HG02840 (cell line): Measurements from ENCODE around the gene CSF1R.
"Not testable (repeated sequence)": the region's sequence is repeated elsewhere in the genome, so short reads cannot be mapped to it uniquely, and the experiment has no call there.

Experiments used
- ATAC-seq: cut with Tn5 transposase; IDR thresholded peaks from one replicate; pipeline ENCODE4 v1.9.1; 2021; ENCODE audit warnings: mild to moderate bottlenecking, moderate library complexity, moderate number of reproducible peaks; ENCODE audit not compliant: unreplicated experiment, low FRiP score

Gene CSF1R

GRCh38 chr5:150036513-150036912, 49.8 kb downstream of the CSF1R start:
- ATAC-seq = no peak

DNA sequence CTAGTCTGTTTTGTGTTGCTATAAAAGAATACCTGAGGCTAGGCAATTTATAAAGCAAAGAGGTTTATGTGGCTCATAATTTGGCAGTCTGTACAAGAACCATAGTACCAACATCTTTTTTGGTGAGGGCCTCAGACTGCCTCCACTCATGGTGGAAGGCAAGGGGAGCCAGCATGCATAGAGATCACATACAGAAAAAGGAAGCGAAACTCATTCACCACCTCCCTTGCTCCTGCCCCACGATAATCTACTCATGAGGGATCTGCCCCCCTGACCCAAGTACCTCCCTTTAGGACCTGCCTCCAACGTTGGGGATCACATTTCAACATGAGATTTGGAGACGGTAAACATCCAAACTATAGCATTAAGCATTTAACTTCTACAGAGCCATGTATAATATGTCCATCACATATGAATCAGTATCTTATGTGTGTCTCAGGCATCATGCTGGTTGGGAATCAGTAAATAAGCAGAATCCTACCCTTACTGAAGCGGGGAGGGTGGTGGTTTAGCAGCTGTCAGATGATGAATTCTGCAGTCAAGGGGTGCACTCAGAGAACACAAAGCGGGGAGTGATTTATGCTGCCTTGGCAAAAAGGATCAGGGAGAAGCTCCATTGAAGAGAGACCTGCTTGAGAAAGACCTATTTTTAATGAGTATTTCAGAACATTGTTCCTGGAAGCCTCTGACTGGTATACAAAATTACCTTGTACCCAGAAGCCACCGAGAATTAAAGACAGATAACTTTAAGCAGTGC, 51.0 kb downstream of the CSF1R start:
- peak; percentile 75 for ATAC-seq

DNA sequence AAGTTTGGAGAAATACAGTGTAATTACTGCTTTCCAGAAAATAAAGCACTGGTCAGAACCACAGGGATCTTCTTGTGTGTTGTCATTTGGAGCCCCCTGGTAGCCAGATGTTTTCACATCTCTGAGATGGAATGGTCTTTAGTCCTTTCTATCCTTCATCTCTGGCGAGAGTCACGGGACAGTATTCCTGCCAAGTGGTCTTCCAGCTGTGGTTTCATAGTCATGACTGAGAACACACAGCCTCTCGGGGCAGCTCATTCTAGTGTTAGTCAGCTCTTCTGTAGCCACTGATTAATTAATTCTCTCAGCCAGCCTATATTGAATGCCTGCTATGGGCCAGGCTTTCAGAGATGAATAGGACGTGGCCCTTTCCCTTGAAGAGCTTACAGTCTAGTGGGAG, 51.7 kb downstream of the CSF1R start:
- ATAC-seq = no peak

DNA sequence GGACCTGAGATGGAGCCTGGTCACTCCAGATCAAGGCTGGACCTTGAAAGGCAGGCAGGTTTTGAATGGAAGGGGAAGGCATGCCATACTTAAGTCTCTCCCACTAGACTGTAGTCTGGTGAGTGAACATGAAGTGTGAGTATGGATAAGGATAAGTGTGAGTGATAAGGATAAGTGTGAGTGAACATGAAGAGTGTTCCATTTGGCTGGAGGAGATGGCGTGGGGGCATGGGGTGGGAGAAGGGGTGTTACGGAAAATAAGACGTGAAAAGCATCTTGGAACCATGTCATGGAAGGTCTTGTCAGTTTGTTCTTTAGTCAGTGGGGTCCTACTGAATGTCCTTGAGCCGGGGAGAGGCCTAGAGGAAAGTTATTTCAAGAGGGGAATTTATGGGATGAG, 53.0 kb downstream of the CSF1R start:
- no peak for ATAC-seq

GRCh38 chr5:150028047-150028446, 58.3 kb downstream of the CSF1R start:
- ATAC-seq = not testable (repeated sequence)

DNA sequence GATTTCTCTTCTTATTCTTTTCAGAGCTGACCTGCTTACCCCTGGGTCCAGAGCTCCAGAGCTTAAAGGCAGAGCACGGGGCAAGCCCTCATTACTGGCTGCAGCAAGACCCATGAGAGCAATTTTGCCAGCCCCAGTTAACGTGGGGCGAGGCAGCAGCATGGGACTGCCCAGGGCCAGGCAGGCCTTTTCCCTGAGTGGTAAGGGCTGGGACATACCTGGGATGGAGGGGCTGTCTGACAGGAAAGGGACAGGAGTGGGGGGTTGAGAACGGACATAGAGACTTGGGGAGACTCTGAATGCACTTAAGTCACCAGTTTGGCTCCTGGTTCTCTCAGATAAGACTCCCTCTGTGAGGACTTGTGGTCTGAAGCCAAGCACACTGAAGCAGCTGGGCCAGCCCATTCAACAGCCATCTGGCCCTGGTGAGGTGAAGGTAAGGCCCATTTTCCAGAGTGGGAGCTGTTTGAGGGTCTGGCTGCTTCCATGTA, 59.6 kb downstream of the CSF1R start:
- no peak for ATAC-seq

DNA sequence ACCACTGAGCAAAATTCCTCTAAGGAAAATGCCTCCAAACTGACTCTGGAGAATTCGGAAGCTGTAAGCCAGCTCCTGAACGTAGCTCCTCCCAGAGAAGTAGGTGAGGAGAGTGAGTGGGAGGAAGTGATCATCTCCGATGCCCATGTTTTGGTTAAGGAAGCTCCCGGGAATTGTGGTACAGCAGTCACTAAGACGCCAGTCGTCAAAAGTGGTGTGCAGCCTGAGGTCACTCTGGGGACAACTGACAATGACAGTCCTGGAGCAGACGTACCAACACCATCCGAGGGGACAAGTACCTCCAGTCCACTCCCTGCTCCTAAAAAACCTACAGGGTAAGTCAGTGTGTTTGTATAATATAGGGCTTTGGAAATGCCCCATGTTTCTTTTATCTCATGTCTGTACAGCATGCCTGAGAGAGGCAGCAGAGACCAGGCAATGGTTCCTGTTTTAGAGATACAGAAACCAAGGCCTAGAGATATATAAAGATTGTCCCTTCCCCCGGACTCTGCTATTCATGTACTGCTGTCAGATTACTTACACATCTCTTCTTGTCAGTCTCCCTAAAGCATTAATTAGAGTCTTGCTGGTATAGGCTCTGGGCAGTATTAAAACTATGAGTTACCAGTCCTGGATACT, 61.9 kb downstream of the CSF1R start:
- no peak for ATAC-seq

GRCh38 chr5:150023136-150023535, 63.2 kb downstream of the CSF1R start:
- no peak for ATAC-seq

DNA sequence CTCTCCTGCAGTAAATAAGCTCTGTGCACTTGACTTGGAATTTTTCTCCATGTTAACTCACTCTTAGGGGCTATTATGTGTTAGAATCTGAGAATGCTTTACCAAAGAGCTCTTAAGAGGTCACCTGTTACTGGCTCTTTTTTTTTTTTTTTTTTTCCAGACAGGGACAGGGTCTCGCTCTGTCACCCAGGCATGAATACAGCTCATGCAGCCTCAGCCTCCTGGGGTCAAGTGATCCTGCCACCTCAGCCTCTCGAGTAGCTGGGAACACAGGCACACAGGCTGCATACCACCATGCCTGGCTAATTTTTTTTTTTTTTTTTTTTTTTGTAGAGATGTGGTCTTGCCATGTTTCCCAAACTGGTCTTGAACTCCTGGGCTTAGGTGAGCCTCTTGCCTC, 63.7 kb downstream of the CSF1R start:
- ATAC-seq = no peak

DNA sequence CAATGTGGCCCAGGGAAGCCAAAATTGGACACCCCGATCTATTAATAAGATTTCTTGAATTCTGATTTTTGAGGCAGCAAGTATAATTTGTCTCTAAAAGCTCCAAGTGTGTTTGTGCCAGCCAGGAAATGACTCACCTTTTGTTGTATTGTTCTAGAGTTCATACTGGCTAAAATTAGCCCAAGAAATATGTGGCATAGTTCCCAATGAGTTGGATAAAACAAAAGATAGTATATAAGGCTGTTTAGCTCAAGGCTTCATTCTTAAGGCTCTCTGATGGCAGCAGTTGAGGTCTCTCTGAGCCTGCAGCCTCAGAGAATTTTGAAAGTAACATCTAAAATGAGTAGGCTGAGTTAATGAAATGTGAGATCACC, 64.2 kb downstream of the CSF1R start:
- no peak for ATAC-seq

GRCh38 chr5:150021491-150022157, 64.7 kb downstream of the CSF1R start:
- no peak for ATAC-seq

DNA sequence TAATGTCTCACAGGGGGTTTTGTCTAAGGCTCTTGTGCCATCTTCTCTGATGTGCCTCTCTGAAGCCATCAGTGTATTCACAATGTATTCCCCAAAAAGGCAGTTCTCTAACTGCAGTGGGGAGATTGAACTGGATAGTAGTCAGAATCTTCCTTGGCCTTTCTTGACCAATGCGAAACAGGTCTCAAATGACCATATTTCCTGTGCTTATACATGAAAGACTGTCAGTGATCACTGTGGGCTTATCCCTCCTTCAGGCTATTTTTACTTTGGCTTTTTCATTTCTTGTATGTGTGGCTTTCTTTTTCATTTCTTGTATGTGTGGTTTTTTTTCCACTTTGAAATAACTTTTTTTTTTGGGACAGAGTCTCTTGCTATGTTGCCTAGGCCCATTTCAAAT, 66.1 kb downstream of the CSF1R start:
- no peak for ATAC-seq

- ATAC-seq = no peak
These were observed 68.9 kb downstream of the CSF1R start for GRCh38 chr5:150017226-150018005.

DNA sequence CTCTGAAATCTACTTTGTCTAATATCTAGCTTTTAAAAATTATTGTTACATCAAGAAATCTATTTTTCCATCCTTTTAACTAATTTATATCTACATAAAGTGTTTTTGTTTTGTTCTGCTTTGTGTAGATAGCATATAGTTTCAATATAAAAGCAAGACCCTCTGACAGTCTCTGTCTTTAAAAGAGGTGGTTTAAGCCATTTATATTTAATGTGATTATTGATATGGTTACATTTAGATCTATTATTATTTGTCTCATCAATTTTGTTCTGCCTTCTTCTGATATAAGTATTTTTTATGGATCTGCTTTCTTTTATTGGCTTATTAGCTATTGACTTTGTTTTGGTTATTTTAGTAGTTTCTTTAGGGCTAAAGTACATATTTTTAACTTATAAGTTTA, 69.8 kb downstream of the CSF1R start:
- no peak for ATAC-seq

GRCh38 chr5:150015415-150015814, 70.9 kb downstream of the CSF1R start:
- no peak for ATAC-seq

DNA sequence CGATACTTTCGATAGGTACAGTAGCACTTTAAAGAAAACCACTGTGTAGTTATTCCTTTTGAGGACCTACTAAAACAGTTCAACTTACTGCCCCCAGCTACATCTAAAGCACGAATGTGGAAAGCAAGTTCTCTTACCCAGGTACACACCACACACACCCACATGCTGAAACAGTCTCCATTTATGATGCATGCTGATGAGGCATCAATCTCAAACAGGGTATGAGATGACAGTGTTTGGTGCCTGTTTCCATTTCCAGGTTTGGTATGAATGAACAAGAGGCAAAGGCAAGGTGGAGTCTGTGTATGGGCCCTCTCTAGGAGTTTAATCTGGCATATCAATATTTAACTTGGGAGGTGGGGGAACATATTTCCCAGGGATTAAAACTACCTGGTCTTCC, 71.9 kb downstream of the CSF1R start:
- no peak for ATAC-seq

DNA sequence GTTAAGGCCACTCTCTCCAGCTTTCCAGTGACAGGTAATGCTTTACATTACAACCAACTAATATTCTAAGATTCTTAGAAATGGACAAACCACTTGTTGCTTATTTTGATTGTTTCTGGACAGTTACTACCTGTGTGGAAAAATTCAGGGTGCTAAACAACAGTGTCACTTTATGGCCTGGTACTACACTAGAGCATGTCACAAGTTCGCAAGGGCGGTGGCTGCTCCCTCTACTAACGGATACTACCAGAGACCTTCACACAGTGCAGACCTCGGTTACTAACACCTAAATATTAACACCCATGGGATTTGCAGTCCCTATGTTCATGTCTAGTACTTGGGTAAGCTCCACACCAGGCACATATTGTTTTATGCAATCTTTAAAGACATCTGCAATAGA, 72.4 kb downstream of the CSF1R start:
- ATAC-seq = no peak

GRCh38 chr5:150009671-150010387, 76.5 kb downstream of the CSF1R start:
- no peak for ATAC-seq

DNA sequence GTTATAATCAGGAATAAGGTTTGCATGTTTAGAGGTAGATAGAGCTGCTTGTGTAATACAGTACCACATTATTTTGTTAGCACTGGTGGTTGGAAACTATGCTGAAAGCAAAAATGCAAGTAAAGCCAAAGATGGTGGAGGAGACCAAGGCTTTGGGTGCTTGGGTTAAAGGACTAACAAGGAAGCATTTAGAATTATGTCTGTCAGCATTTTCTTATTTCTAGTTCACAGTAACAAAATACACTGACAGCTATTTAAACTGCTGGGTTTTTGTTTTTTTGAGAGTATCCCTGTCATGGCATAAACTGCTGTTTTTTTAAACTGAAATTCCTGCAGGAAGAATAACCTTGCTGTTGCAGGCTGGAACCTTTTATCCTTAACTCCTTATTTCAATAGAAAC, 79.3 kb downstream of the CSF1R start:
- no peak for ATAC-seq

- no peak for ATAC-seq
These were observed 80.0 kb downstream of the CSF1R start for GRCh38 chr5:150006318-150006717.
